IMR-90 (cell line): ENCODE results near the gene CSRNP3. TPM values are rescaled to one million over a fixed set of nuclear protein-coding genes. Genes with fewer than 3 reads are reported as not detected.

ENCODE experiments used
- ATAC-seq: fragments of 200-7000 bp; cut with Tn5 transposase; 2 replicates; pipeline ENCODE4 v1.9.1; 2020; ENCODE audit warnings: low read depth, mild to moderate bottlenecking, moderate library complexity
- BruUV-seq: library from RNA; stranded (reverse); fragments of 400-500 nt; replicated peaks from 2 replicates; lab custom pipeline; 2021; lab: Mats Ljungman, UMichigan
- CTCF ChIA-PET: fragments of 300-600 bp; formaldehyde crosslinking; extraction: SDS; loops from one replicate; lab custom pipeline; 2021; ENCODE audit warnings: antibody characterized with exemption; lab: Yijun Ruan, JAX
- POLR2A ChIA-PET: fragments of 300-600 bp; sonication (Branson Sonifier 250); formaldehyde crosslinking; loops from one replicate; lab custom pipeline; 2022; ENCODE audit warnings: antibody characterized with exemption; ENCODE audit not compliant: unreplicated experiment; lab: Charles Lee
- DNase-seq: peaks from one replicate; pipeline ENCODE4 v3.0.0; 2013
- H2AFZ ChIP-seq: replicated peaks from 2 replicates; pipeline ENCODE3; 2013; ENCODE audit warnings: low read length, mild to moderate bottlenecking; ENCODE audit not compliant: poor library complexity
- H2AK5ac ChIP-seq: 2 replicates; pipeline ENCODE4 v1.6.1; 2013; ENCODE audit warnings: low read depth, low read length, inconsistent platforms
- H2AK9ac ChIP-seq: replicated peaks from 2 replicates; pipeline ENCODE3; 2013; ENCODE audit warnings: mild to moderate bottlenecking, low read depth, low read length, moderate library complexity; ENCODE audit not compliant: poor library complexity
- H2BK120ac ChIP-seq: 2 replicates; pipeline ENCODE4 v1.6.1; 2013; ENCODE audit warnings: low read depth, low read length, inconsistent platforms
- H2BK15ac ChIP-seq: 3 replicates; pipeline ENCODE4 v1.6.1; 2013; ENCODE audit warnings: low read depth, low read length, inconsistent platforms
- H2BK20ac ChIP-seq: 2 replicates; pipeline ENCODE4 v1.6.1; 2013; ENCODE audit warnings: low read depth, mild to moderate bottlenecking, inconsistent platforms, low read length, moderate library complexity
- H2BK5ac ChIP-seq: 2 replicates; pipeline ENCODE4 v1.6.1; 2013; ENCODE audit warnings: mild to moderate bottlenecking, low read depth, low read length, inconsistent platforms; ENCODE audit not compliant: poor library complexity, severe bottlenecking
- H3K14ac ChIP-seq: replicated peaks from 2 replicates; pipeline ENCODE4 v1.6.1; 2013; ENCODE audit warnings: low read depth, low read length, inconsistent platforms
- H3K18ac ChIP-seq: 2 replicates; pipeline ENCODE4 v1.6.1; 2013; ENCODE audit warnings: low read depth, low read length, control low read depth
- H3K23ac ChIP-seq: 2 replicates; pipeline ENCODE4 v1.6.1; 2013; ENCODE audit warnings: low read depth, low read length, inconsistent platforms
- H3K27ac ChIP-seq: 2 replicates; pipeline ENCODE4 v1.5.1; 2013; ENCODE audit warnings: mild to moderate bottlenecking, control low read depth, low read length; ENCODE audit not compliant: insufficient read depth
- H3K27me3 ChIP-seq: 2 replicates; pipeline ENCODE4 v1.6.1; 2013; ENCODE audit warnings: low read length; ENCODE audit not compliant: control insufficient read depth, insufficient read depth
- H3K36me3 ChIP-seq: 2 replicates; pipeline ENCODE4 v1.6.1; 2013; ENCODE audit warnings: low read length, mixed read lengths; ENCODE audit not compliant: control insufficient read depth, insufficient read depth
- H3K4ac ChIP-seq: 2 replicates; pipeline ENCODE4 v1.6.1; 2013; ENCODE audit warnings: low read depth, low read length, inconsistent platforms
- H3K4me1 ChIP-seq: 2 replicates; pipeline ENCODE4 v1.6.1; 2013; ENCODE audit warnings: low read length, mixed read lengths; ENCODE audit not compliant: control insufficient read depth, insufficient read depth
- H3K4me2 ChIP-seq: 2 replicates; pipeline ENCODE4 v1.6.1; 2013; ENCODE audit warnings: low read depth, mild to moderate bottlenecking, control low read depth, low read length, moderate library complexity
- H3K4me3 ChIP-seq: 2 replicates; pipeline ENCODE4 v1.5.1; 2013; ENCODE audit warnings: low read depth, mild to moderate bottlenecking, control low read depth, low read length, moderate library complexity; ENCODE audit not compliant: insufficient read depth
- H3K56ac ChIP-seq: 2 replicates; pipeline ENCODE4 v1.6.1; 2013; ENCODE audit warnings: low read length, inconsistent platforms; ENCODE audit not compliant: insufficient read depth; ENCODE audit errors: extremely low read depth
- H3K79me1 ChIP-seq, 2 experiments: 2 replicates each; pipeline ENCODE4 v1.6.1; 2013; ENCODE audit warnings: low read length in 2 of 2, inconsistent platforms in 1 of 2, low read depth in 1 of 2
- H3K9ac ChIP-seq: 2 replicates; pipeline ENCODE4 v1.6.1; 2013; ENCODE audit warnings: low read depth, low read length, control low read depth
- H3K9me1 ChIP-seq: 2 replicates; pipeline ENCODE4 v1.6.1; 2013; ENCODE audit warnings: low read length, inconsistent platforms; ENCODE audit not compliant: insufficient read depth
- H3K9me3 ChIP-seq: 2 replicates; pipeline ENCODE4 v1.6.1; 2013; ENCODE audit warnings: low read length; ENCODE audit not compliant: control insufficient read depth, insufficient read depth
- H4K20me1 ChIP-seq: 2 replicates; pipeline ENCODE4 v1.6.1; 2013; ENCODE audit warnings: low read length, inconsistent platforms; ENCODE audit not compliant: insufficient read depth
- H4K5ac ChIP-seq: 2 replicates; pipeline ENCODE4 v1.6.1; 2013; ENCODE audit warnings: mild to moderate bottlenecking, low read depth, low read length, control low read depth
- H4K8ac ChIP-seq, 2 experiments: 2 replicates each; pipeline ENCODE4 v1.6.1; 2013; ENCODE audit warnings: low read depth in 2 of 2, low read length in 2 of 2, control low read depth in 1 of 2, inconsistent platforms in 1 of 2
- H4K91ac ChIP-seq: 2 replicates; pipeline ENCODE4 v1.6.1; 2013; ENCODE audit warnings: low read depth, low read length, inconsistent platforms; ENCODE audit not compliant: insufficient read depth
- BHLHE40 ChIP-seq: fragments of 150-350 bp; IDR thresholded peaks from 2 replicates; pipeline ENCODE4 v1.6.1; 2016; ENCODE audit warnings: mild to moderate bottlenecking, low read depth, low read length
- CEBPB ChIP-seq: IDR thresholded peaks from 2 replicates; pipeline ENCODE4 v1.6.1; 2012; ENCODE audit warnings: low read depth, low read length, improper control_type of control experiment
- CHD1 ChIP-seq: IDR thresholded peaks from 2 replicates; pipeline ENCODE4 v1.6.1; 2012; ENCODE audit warnings: low read depth, low read length, improper control_type of control experiment
- MAFK ChIP-seq: IDR thresholded peaks from 2 replicates; pipeline ENCODE4 v1.6.1; 2012; ENCODE audit warnings: low read depth, low read length, improper control_type of control experiment
- RAD21 ChIP-seq: IDR thresholded peaks from 2 replicates; pipeline ENCODE4 v1.6.1; 2012; ENCODE audit warnings: low read length, improper control_type of control experiment
- RFX5 ChIP-seq: IDR thresholded peaks from 2 replicates; pipeline ENCODE4 v1.8.0; 2012; ENCODE audit warnings: low read depth, mild to moderate bottlenecking, low read length, moderate library complexity
- SMC3 ChIP-seq: fragments of 150-350 bp; IDR thresholded peaks from 2 replicates; pipeline ENCODE4 v1.6.1; 2016; ENCODE audit warnings: low read depth, mild to moderate bottlenecking, antibody characterized with exemption, low read length, moderate library complexity
- WGBS, 2 experiments: methylation state at CpG; one replicate each; pipeline versions ENCODE4 v1.1.5 to v1.1.7; 2013; ENCODE audit warnings: missing lambda C conversion rate in 2 of 2; ENCODE audit not compliant: insufficient read length in 1 of 2; ENCODE audit errors: extremely low coverage in 2 of 2; 5-methylcytosine and 5-hydroxymethylcytosine counted together
- dilution Hi-C: fragments of 300-500 bp; cut with HindIII; formaldehyde crosslinking; loops from one replicate; pipeline ENCODE4 v1.14.3; 2018; ENCODE audit warnings: low sequenced_read_pairs; ENCODE audit not compliant: unreplicated experiment
- in situ Hi-C: fragments of 300-500 bp; cut with MboI; formaldehyde crosslinking; loops from 3 replicates; pipeline ENCODE4 v1.14.3; 2019; ENCODE audit warnings: low sequenced_read_pairs, inconsistent platforms, mixed read lengths
- intact Hi-C: fragments of 100-400 bp; cut with micrococcal nuclease; formaldehyde crosslinking; loops from 2 replicates; pipeline ENCODE4 v1.10.0; 2022
- polyA plus RNA-seq, 3 experiments: library from polyadenylated mRNA; depleted of rRNA; stranded (reverse); fragments of >200 nt; gene quantifications; 2 replicates each; pipeline ENCODE4 v1.2.3, GENCODE V29; 2012; ENCODE audit warnings: low replicate concordance in 1 of 3
- total RNA-seq: library from RNA; depleted of rRNA; stranded (reverse); fragments of >200 nt; gene quantifications from 2 replicates; pipeline ENCODE4 v1.2.3, GENCODE V29; 2012
- TF ChIP-seq, protein P1 (sequence below): fragments of 150-350 bp; IDR thresholded peaks from 2 replicates; pipeline ENCODE4 v1.6.1; 2017; ENCODE audit warnings: mild to moderate bottlenecking, antibody characterized with exemption, low read length, low read depth
- TF ChIP-seq, protein P2 (sequence below): fragments of 150-350 bp; IDR thresholded peaks from 2 replicates; pipeline ENCODE4 v1.6.1; 2016; ENCODE audit warnings: low read depth, mild to moderate bottlenecking, low read length, moderate library complexity, borderline replicate concordance

CSRNP3 gene
- total and polyA plus RNA-seq, 2 of the 4 experiments (the other 2 are of a cell fraction) = 0.21 to 0.72 TPM

DNA sequence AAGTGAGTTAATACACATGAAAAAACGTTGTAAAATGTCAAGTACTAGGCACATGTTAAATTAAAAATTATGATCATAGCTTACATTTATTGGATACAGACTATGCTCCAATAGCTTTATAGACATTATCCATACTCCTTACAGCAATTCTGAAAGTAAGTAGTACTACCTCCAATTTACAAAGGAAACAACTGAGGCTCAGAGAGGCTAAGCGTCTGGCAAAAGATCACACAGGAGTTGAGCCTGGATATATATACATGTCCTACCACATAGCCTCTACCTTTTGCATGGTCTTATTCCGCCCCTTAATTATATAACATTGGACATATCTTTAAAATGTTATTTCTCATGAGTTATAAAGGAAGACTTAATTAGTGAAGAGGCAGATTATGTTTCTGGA lies 127.3 kb downstream of the CSRNP3 start:
- Histone ChIP-seq H2AFZ (no peak overlapping the region), H3K18ac (no peak overlapping the region), H3K23ac (no peak overlapping the region), H3K79me1 (no peaks in the 10 kb centered on the region), H2BK120ac (no peak overlapping the region), H4K91ac (no peak overlapping the region), H4K5ac (no peak overlapping the region), H3K4ac (no peak overlapping the region), H2BK15ac (no peak overlapping the region), H3K9me1 (no peaks in the 10 kb centered on the region), H3K56ac (no peak overlapping the region), H3K9me3 (no peaks in the 10 kb centered on the region), H4K8ac (no peak overlapping the region), H3K27me3 (no peaks in the 10 kb centered on the region), H2BK20ac (no peak overlapping the region), H3K14ac (no peak overlapping the region), H3K4me3 (no peak overlapping the region), H4K20me1 (no peaks in the 10 kb centered on the region), H3K27ac (no peak overlapping the region), H2AK5ac (no peak overlapping the region), H3K36me3 (no peaks in the 10 kb centered on the region), H2AK9ac (no peak overlapping the region), H3K9ac (no peak overlapping the region), H2BK5ac (no peak overlapping the region), H3K4me2 (no peak overlapping the region), H3K4me1 (no peaks in the 10 kb centered on the region)
- no TSS peak for BruUV-seq
- no peak for DNase-seq
- WGBS, 2 experiments = no CpG with 5 or more reads among the region's 3 CpGs
- TF ChIP-seq, protein P1, sequence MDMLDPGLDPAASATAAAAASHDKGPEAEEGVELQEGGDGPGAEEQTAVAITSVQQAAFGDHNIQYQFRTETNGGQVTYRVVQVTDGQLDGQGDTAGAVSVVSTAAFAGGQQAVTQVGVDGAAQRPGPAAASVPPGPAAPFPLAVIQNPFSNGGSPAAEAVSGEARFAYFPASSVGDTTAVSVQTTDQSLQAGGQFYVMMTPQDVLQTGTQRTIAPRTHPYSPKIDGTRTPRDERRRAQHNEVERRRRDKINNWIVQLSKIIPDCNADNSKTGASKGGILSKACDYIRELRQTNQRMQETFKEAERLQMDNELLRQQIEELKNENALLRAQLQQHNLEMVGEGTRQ = no peak
- TF ChIP-seq CEBPB (no peak), SMC3 (no peak), BHLHE40 (no peak), CHD1 (no peak), RAD21 (no peak), RFX5 (no peak), MAFK (no peak)
- TF ChIP-seq, protein P2, sequence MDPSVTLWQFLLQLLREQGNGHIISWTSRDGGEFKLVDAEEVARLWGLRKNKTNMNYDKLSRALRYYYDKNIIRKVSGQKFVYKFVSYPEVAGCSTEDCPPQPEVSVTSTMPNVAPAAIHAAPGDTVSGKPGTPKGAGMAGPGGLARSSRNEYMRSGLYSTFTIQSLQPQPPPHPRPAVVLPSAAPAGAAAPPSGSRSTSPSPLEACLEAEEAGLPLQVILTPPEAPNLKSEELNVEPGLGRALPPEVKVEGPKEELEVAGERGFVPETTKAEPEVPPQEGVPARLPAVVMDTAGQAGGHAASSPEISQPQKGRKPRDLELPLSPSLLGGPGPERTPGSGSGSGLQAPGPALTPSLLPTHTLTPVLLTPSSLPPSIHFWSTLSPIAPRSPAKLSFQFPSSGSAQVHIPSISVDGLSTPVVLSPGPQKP = no peak
- no peak for ATAC-seq
- ChIA-PET CTCF (interaction anchor here (0.8 kb wide), 1 partner anchor 44 kb away, joined by 3 read pairs; no protein-coding TSS in a partner anchor), POLR2A (no interaction called here)
- intact Hi-C loops = no loop called here
- dilution Hi-C loops = no loop called here
- in situ Hi-C loops = no loop called here
